Mesenchymal stem cell (in vitro differentiated cells and primary cell): ENCODE measurements around the gene PLXNB3.

Experiments used
- DNase-seq: peaks from one replicate; pipeline ENCODE4 v3.0.0-alpha.2; 2013
- H2AFZ ChIP-seq: one replicate; pipeline ENCODE4 v1.6.1; 2013; ENCODE audit warnings: low read depth, mild to moderate bottlenecking, control low read depth, inconsistent platforms, low read length, moderate library complexity
- H2AK5ac ChIP-seq: 2 replicates; pipeline ENCODE4 v1.6.1; 2013; ENCODE audit warnings: low read length, moderate library complexity, mild to moderate bottlenecking, inconsistent platforms; ENCODE audit not compliant: severe bottlenecking
- H2BK120ac ChIP-seq: one replicate; pipeline ENCODE4 v1.6.1; 2013; ENCODE audit warnings: low read depth, mild to moderate bottlenecking, inconsistent platforms, low read length, moderate library complexity
- H2BK12ac ChIP-seq, 2 experiments: one replicate each; pipeline ENCODE4 v1.6.1; 2013; ENCODE audit warnings: inconsistent platforms in 2 of 2, low read length in 2 of 2, mild to moderate bottlenecking in 2 of 2, moderate library complexity in 2 of 2, control low read depth in 1 of 2
- H2BK15ac ChIP-seq: one replicate; pipeline ENCODE4 v1.6.1; 2013; ENCODE audit warnings: mild to moderate bottlenecking, low read depth, inconsistent platforms; ENCODE audit not compliant: poor library complexity, severe bottlenecking
- H2BK5ac ChIP-seq: 2 replicates; pipeline ENCODE4 v1.6.1; 2013; ENCODE audit warnings: low read depth, mild to moderate bottlenecking, low read length, control low read depth, inconsistent platforms; ENCODE audit not compliant: poor library complexity, severe bottlenecking
- H3K14ac ChIP-seq, 2 experiments: one replicate each; pipeline ENCODE4 v1.6.1; 2013; ENCODE audit warnings: inconsistent platforms in 2 of 2, low read length in 2 of 2, control low read depth in 1 of 2, mild to moderate bottlenecking in 1 of 2, moderate library complexity in 1 of 2
- H3K18ac ChIP-seq, 2 experiments: one replicate each; pipeline ENCODE4 v1.6.1; 2013; ENCODE audit warnings: inconsistent platforms in 2 of 2, low read length in 2 of 2, control low read depth in 1 of 2, low read depth in 1 of 2, mild to moderate bottlenecking in 1 of 2
- H3K23ac ChIP-seq, 2 experiments: one replicate each; pipeline ENCODE4 v1.6.1; 2013; ENCODE audit warnings: inconsistent platforms in 2 of 2, low read length in 2 of 2, mild to moderate bottlenecking in 2 of 2, moderate library complexity in 2 of 2, control low read depth in 1 of 2
- H3K27ac ChIP-seq: 2 replicates; pipeline ENCODE4 v1.5.1; 2013; ENCODE audit warnings: mild to moderate bottlenecking, moderate library complexity, low read length, control low read depth, inconsistent platforms; ENCODE audit not compliant: poor library complexity, severe bottlenecking
- H3K27me3 ChIP-seq, 2 experiments: 2 replicates each; pipeline versions ENCODE4 v1.6.1 to v1.7.0; 2013; ENCODE audit warnings: low read length in 2 of 2, mild to moderate bottlenecking in 2 of 2, moderate library complexity in 2 of 2, control low read depth in 1 of 2, inconsistent platforms in 1 of 2; ENCODE audit not compliant: control insufficient read depth in 1 of 2, insufficient read depth in 1 of 2
- H3K36me3 ChIP-seq, 2 experiments: 2 replicates each; pipeline versions ENCODE4 v1.6.1 to v1.7.0; 2013; ENCODE audit warnings: low read length in 2 of 2, control low read depth in 1 of 2, inconsistent platforms in 1 of 2, low read depth in 1 of 2, mild to moderate bottlenecking in 1 of 2; ENCODE audit not compliant: insufficient read depth in 2 of 2, control insufficient read depth in 1 of 2
- H3K4ac ChIP-seq, 2 experiments: one replicate each; pipeline ENCODE4 v1.6.1; 2013; ENCODE audit warnings: inconsistent platforms in 2 of 2, low read length in 2 of 2, mild to moderate bottlenecking in 2 of 2, moderate library complexity in 2 of 2, control low read depth in 1 of 2, low read depth in 1 of 2
- H3K4me1 ChIP-seq: 2 replicates; pipeline ENCODE4 v1.6.1; 2013; ENCODE audit warnings: low read depth, low read length, control low read depth; ENCODE audit not compliant: control insufficient read depth, insufficient read depth
- H3K4me2 ChIP-seq: 2 replicates; pipeline ENCODE4 v1.6.1; 2013; ENCODE audit warnings: low read length, mild to moderate bottlenecking, inconsistent platforms; ENCODE audit not compliant: poor library complexity, severe bottlenecking
- H3K4me3 ChIP-seq, 2 experiments: 2 replicates each; pipeline versions ENCODE4 v1.5.1 to v1.7.0; 2013; ENCODE audit warnings: low read length in 2 of 2, mild to moderate bottlenecking in 2 of 2, control low read depth in 1 of 2, low read depth in 1 of 2; ENCODE audit not compliant: insufficient read depth in 1 of 2
- H3K79me1 ChIP-seq: replicated peaks from 2 replicates; pipeline ENCODE4 v1.6.1; 2013; ENCODE audit warnings: mild to moderate bottlenecking, control low read depth, low read length, inconsistent platforms; ENCODE audit not compliant: poor library complexity, severe bottlenecking
- H3K9ac ChIP-seq: 2 replicates; pipeline ENCODE4 v1.7.0; 2013; ENCODE audit warnings: mild to moderate bottlenecking, low read length, moderate library complexity
- H3K9me3 ChIP-seq: 2 replicates; pipeline ENCODE4 v1.7.0; 2013; ENCODE audit warnings: mild to moderate bottlenecking, low read length; ENCODE audit not compliant: control insufficient read depth
- H4K8ac ChIP-seq: one replicate; pipeline ENCODE4 v1.6.1; 2013; ENCODE audit warnings: inconsistent platforms, mild to moderate bottlenecking, low read length, moderate library complexity
- H4K91ac ChIP-seq: one replicate; pipeline ENCODE4 v1.6.1; 2013; ENCODE audit warnings: mild to moderate bottlenecking, low read length, inconsistent platforms
- WGBS: methylation state at CpG from one replicate; pipeline ENCODE4 v1.1.7; 2013; ENCODE audit warnings: mixed read lengths; 5-methylcytosine and 5-hydroxymethylcytosine counted together

The PLXNB3 gene

DNA sequence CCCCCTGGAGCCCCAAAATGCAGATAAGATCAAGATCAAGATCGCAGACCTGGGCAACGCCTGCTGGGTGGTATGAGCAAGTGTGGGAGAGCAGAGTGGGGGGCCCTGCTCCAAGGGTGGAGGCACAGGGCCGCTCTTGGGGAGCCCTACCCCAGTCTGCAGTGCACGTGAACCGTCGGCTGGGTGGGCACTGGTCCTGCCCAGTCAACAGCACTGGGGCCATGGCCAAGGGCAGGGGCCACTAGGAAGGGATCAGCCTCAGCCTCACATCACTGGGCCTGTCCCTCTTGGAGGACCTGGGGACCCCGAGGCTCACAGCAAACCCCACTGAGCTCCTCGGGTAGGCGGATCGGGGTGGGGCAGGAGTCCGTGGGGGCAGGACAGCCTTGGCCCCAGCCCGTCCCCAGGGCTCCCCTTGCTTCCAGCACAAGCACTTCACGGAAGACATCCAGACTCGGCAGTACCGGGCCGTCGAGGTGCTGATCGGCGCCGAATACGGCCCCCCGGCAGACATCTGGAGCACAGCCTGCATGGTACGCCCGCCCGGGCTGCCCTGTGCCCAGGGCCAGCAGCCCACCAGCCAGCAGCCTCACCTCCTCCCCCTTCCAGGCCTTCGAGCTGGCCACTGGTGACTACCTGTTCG, 20.4 kb downstream of the PLXNB3 start:
- Histone ChIP-seq H2AFZ (no peak overlapping the region), H3K9me3 (no peaks in the 10 kb centered on the region), H4K8ac (no peak overlapping the region), H4K91ac (no peak overlapping the region), H3K4me3 (no peak overlapping the region), H3K9ac (no peak overlapping the region), H2AK5ac (no peak overlapping the region), H2BK120ac (no peak overlapping the region), H3K27ac (no peak overlapping the region), H3K14ac (no peak overlapping the region), H2BK15ac (no peak overlapping the region), H3K79me1 (peaks cover 6% of the 10 kb centered on the region), H2BK5ac (no peak overlapping the region), H3K18ac (no peak overlapping the region), H2BK12ac (no peak overlapping the region), H3K36me3 (peaks cover 30 to 73% of the 10 kb centered on the region in 2 experiments), H3K23ac (no peak overlapping the region), H3K4ac (no peak overlapping the region), H3K4me1 (no peaks in the 10 kb centered on the region), H3K4me2 (no peak overlapping the region), H3K27me3 (peaks cover 0 to 8% of the 10 kb centered on the region in 2 experiments)
- 95% methylated on average over 21 of the region's 27 CpGs for WGBS
- no peak for DNase-seq

DNA sequence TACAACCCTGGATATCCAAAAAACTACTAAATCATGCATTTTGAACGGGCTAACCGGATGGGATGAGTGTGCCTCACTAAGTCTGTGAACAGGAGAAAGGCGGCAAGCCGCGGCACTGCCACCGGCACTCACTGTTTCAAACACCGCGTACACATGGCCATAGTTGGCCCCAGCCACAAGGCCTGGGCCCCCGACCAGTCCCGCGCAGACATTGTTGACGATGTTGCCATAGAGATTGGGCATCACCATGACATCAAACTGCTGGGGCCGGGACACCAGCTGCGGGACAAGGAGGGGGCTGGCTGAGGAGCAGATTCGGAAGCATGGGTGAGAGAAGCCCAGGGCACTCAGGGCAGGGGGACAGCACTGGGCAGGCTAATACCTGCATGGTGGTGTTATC, 22.6 kb downstream of the PLXNB3 start:
- Histone ChIP-seq H2AK5ac (no peak overlapping the region), H4K8ac (no peak overlapping the region), H3K9me3 (no peaks in the 10 kb centered on the region), H2BK120ac (no peak overlapping the region), H3K36me3 (peaks cover 37 to 92% of the 10 kb centered on the region in 2 experiments), H3K79me1 (peaks cover 13% of the 10 kb centered on the region), H3K9ac (no peak overlapping the region), H2BK12ac (no peak overlapping the region), H3K18ac (no peak overlapping the region), H3K4ac (no peak overlapping the region), H3K4me3 (no peak overlapping the region), H3K27me3 (peaks cover 0 to 2% of the 10 kb centered on the region in 2 experiments), H2BK15ac (no peak overlapping the region), H4K91ac (no peak overlapping the region), H3K4me1 (no peaks in the 10 kb centered on the region), H3K27ac (no peak overlapping the region), H2BK5ac (no peak overlapping the region), H3K23ac (no peak overlapping the region), H3K14ac (no peak overlapping the region), H2AFZ (no peak overlapping the region), H3K4me2 (no peak overlapping the region)
- no peak for DNase-seq
- WGBS = 97% methylated on average over 15 of the region's 15 CpGs

DNA sequence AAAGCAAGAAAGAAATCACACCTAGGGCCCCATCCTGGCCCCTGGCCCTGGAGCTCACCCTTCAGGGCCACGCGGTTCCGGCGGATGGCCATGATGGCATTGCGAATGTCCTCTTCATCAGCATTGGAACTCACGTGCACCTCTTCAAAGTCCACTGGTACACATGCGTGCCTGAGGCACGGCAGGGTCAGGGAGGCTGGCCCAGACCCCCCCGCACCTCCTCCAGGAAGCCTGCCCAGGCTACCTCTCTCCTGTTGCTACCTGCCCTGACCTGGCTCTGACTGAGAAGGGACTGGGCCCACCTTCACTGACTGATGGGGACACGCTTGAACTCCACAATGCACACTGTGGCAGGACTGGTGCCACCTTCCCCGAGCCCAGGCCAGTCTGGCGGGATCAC, 25.6 kb downstream of the PLXNB3 start:
- Histone ChIP-seq H4K8ac (no peak overlapping the region), H3K14ac (no peak overlapping the region), H3K36me3 (peaks cover 41 to 78% of the 10 kb centered on the region in 2 experiments), H3K4me1 (peaks cover 7% of the 10 kb centered on the region), H2AK5ac (no peak overlapping the region), H3K27me3 (peaks cover 0 to 2% of the 10 kb centered on the region in 2 experiments), H3K9ac (no peak overlapping the region), H2BK5ac (no peak overlapping the region), H2BK120ac (no peak overlapping the region), H3K4ac (no peak overlapping the region), H3K18ac (no peak overlapping the region), H4K91ac (no peak overlapping the region), H3K79me1 (peaks cover 13% of the 10 kb centered on the region), H3K23ac (no peak overlapping the region), H3K9me3 (peaks cover 4% of the 10 kb centered on the region), H2AFZ (no peak overlapping the region), H2BK15ac (no peak overlapping the region), H3K4me3 (no peak overlapping the region), H3K4me2 (no peak overlapping the region), H3K27ac (no peak overlapping the region), H2BK12ac (no peak overlapping the region)
- no peak for DNase-seq
- 97% methylated on average over 11 of the region's 12 CpGs for WGBS

DNA sequence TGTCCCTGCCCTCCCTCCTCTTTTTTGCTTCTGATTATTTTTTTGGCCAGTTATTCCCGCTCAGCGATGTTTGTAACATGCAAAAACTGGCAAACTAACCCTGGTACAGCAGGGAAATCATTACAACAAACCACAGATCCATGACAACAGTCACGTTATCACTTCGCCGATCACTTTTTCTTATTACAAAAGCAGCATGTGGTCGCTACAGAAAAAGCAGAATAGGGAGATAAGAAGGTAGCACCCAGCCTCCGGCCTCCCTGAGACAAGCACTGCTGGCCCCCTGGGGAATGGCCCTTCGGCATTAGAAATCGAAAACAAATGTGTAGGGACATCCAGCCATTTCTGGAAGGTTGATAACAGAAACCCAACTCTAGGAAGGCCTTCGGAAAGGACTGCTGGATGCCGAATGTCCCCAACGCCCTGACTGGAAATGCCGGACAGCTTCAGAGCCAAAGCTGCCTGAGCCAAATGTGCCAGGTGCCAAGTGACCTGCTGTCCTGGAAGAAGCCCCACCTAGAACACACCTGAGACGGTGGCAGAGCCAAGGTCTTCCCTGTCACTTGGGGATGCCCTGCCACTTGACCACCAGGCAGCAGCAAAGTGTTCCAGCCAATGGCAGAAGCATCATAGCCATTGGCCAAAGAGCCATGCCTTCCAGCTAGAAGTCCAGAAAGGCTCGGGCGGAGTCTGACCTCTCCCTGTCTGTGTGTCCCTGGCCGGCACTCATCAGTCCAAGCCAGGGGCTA, 27.2 kb downstream of the PLXNB3 start:
- H3K18ac ChIP-seq = no peak overlapping the region
- peaks cover 13% of the 10 kb centered on the region for H3K79me1 ChIP-seq
- no peak overlapping the region for H3K27ac ChIP-seq
- H3K4me2 ChIP-seq = no peak overlapping the region
- no peak overlapping the region for H4K91ac ChIP-seq
- no peak overlapping the region for H3K14ac ChIP-seq
- no peak overlapping the region for H2AFZ ChIP-seq
- H2BK5ac ChIP-seq = no peak overlapping the region
- H3K4me1 ChIP-seq = peaks cover 16% of the 10 kb centered on the region
- peaks cover 4% of the 10 kb centered on the region for H3K9me3 ChIP-seq
- peaks cover 32 to 67% of the 10 kb centered on the region in 2 experiments for H3K36me3 ChIP-seq
- H2BK12ac ChIP-seq = no peak overlapping the region
- peaks cover 0 to 2% of the 10 kb centered on the region in 2 experiments for H3K27me3 ChIP-seq
- WGBS = 91% methylated on average over 17 of the region's 17 CpGs
- no peak overlapping the region for H4K8ac ChIP-seq
- no peak overlapping the region for H3K23ac ChIP-seq
- no peak overlapping the region for H3K4ac ChIP-seq
- H2BK15ac ChIP-seq = no peak overlapping the region
- DNase-seq = no peak
- no peak overlapping the region for H2BK120ac ChIP-seq
- H3K9ac ChIP-seq = no peak overlapping the region
- no peak overlapping the region for H2AK5ac ChIP-seq
- H3K4me3 ChIP-seq = no peak overlapping the region
